Effector CD4-positive, alpha-beta T cell (primary cell): ENCODE results near the gene TWIST2.

Experiments used
- DNase-seq: peaks from one replicate; pipeline ENCODE4 v3.0.0-alpha.2; 2020

The TWIST2 gene

DNA sequence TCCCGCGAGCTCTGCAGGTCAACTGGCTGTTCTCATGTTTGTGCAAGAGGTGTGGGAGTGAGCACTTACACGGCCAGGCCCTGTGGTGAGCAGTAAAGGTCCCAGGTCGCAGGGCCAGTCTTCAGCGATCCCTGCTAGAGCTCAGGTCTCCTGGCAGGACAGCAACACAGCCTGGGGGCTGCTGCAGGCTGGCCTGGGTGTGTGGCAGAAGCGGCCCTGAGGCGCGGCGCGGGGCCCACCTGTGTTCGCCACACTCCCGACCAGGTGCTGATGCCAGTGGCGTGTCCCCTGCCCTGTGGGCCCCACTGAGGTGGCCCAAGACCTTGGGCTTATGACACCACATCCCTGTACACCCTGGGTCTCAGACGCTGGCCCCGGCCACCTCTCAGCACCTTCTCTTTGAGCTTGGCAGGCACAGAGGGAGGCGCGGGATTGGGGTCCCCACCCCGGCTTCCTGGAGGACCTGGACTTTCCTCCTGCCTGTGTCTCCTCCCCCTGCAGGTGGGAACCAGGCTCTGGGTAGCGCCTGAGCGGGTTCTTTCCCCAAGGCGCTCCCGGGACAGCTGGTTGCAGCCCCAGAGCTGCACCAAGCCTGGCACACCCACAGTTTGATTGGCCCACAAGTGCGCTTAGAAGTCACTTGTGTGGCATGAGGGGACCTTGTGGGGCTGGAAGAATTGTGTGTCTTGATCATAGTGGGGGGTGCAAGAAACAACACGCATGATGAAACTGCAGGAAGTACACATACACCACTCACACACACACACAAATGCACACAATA is 59.2 kb downstream of the TWIST2 start:
- no peak for DNase-seq

DNA sequence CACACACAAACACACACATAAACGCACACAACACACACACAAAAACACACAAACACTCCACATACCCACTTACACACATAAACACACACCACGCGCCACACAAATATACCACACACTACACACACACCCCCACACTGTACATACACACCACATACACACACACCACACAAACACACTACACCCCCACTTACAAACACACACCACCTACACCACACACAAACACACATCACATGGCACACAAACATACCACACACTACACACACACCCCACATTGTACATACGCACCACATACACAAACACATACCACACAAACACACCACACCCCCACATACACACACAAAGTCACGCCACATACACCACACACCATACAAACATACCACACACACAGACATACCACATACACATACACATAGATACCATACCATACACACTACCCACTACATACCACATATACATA is 59.9 kb downstream of the TWIST2 start:
- DNase-seq = no peak

DNA sequence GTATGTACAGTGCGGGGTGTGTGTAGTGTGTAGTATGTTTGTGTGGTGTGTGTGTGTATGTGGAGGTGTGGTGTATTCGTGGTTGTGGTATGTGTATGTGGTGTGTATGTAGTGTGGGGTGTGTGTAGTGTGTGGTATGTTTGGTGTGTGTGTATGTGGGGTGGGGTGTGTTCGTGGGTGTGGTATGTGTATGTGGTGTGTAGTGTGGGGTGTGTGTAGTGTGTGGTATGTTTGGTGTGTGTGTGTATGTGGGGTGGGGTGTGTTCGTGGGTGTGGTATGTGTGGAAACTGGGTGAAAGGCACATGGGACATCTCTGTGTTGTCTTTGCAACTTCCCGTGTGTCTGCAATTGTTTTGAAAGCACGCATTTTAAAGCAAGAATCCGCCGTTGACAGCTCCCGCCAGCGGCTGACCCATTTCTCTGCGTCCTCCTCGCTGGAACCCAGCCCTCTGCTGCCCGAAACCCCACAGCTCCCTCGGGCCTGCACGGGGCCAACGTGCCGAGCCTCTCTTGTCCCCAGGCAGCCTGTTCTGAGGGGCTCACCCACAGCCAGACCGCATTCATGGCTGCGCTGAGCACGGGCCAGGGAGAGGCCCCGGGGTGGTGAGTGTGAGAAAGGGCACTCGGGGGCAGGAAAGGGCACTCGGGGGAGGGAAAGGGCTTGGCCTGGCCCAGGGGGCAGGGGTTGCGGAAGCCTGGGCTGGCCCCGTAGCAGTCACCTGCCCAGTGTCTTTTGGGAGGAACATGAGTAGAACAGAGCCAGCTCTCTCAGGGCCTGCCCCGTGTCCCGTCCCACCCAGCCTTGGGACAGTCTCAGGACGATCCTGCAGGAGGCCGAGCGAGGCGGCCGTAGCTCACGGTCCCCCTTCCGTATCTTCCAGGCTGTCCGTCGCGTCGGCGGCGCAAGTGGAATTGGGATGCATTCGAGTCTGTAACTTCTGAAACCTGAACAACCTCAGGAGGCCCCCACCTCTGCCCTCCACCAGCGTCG is 61.4 kb downstream of the TWIST2 start:
- no peak for DNase-seq

DNA sequence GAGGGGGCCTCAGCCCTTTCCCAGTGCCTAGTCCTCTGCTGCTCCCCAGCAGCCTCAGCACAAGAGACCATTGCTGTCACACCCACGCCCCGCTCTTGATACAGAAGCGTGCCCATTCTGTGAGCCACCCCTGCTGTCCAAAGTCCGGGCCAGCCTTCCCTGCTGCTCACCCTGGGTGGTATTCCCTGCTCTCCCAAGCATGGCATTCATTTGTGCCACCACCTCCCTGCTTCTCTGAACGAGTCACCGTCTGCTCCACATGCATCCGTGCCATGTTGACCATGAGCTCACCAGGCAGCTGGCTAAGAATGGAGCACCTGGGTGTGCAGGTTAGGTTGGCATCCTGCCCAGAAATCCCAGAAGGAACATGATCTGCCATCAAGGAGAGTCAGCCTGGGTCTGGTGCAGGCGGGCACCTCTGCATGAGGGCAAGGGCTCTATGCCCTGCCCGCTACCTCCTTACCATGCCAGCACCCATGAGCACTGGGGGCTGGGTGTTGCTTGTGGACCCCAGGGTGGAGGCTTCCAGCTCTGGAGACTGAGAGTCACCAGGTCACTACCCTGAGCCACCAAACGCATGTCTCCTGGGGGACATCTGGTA is 63.0 kb downstream of the TWIST2 start:
- DNase-seq = no peak

DNA sequence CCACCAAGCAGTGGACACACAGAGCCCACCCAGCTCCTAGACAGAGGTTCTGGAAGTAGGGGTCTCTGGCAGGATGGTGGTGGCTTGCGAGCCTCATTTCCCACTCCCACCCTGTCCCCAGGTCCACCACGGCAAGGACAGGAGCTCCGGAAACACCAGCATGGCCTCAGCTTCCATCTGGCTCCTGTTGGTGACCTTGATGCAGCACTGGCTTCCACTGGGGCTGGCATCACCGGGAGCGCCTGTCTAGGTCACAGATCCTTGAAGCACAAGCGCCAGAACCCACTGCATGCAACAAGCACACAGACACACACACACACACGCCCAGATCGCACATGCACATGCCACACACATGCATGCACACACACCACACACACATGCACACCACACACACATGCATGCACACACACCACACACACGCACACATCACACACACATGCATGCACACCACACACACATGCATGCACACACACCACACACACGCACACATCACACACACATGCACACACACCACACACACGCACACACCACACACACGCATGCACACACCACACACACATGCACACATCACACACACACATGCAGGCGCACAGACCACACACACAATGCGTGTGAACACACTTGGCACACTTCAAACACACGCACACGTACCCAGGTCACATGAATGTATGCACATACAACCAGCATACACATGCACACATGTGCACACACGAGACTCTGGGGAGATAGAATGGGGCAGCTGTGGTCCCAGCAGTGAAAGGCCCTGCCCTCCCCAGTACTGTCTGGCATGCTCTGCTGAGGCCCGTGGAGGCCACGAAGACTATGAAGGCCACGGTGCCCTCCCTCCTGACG is 63.7 kb downstream of the TWIST2 start:
- DNase-seq = no peak

DNA sequence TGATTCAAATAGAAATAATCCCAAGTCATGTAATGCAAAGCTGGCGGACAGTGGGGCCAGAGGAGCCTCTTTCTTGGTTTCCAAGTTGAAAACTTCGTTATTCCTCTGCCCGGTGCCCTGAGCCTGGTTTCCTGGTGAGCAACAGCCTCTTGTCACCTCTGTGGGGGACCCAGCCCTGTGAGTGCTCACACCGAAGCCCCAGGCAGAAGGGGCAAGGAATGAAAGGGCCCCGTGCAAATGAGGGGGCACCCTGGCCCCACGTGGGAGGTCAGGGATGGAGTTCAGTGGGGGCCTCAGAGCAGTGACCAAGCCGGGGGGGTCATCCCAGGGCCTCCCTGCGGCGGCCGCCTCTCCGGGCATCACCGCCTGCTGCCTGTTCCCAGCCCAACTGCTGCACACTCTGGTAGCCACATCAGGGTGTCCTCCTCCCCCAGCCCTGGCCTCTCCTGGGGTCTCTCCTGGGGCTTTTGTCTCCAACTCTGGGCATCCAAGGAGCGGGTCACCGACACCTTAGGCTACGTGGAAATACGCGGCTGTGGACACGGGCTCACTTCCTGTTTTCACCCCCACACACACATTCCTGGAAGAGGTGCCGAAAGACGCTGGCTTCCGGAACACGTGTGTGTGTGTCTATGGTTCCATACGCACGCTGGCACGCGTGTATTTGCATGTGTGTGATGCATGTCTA is 64.5 kb downstream of the TWIST2 start:
- DNase-seq = no peak

DNA sequence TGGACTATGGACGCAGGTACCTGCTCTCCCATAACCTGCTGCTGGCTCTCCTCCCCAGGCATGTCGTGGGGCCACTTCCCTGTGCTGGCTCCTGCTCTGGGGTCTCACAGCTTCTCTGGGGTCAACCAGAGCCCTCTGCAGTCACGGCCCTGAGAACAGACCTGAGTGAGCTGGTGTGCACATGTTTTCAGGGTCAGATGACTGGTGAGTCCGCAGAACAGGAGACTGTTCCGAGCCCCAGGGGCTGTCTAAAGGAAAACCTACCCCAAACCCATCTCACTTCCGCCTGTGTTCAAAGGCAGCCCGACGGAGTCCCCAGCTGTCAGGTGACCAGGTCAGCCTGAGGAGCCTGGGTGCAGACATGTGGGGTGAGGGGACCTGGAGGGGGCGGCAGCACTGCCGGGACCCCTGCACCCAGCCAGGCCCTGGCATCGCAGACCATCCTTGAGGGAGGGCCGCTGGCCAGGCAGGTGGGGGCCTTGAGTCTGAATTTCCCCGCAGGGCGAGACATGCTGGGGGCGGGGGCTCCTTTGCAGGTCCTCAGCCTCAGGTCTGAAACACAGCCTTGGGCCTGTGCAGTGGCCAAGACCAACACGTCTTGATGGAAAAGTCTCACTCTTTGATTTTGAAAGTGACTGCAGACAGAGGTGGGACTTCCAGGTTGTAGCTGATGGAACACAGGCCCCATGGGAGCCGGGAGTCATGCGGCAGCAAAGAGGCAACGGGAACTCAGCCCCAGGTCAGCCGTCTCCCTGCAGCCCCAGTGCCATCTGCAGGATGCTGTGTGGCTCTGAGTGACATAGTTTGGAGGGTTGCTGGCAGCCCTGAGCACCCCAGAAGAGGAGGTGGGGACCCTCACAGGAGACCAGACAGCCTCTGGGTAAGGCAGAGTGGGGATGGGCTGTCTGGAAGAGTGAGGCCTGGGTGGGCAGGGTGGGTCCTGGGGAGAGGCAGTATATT is 65.3 kb downstream of the TWIST2 start:
- no peak for DNase-seq

DNA sequence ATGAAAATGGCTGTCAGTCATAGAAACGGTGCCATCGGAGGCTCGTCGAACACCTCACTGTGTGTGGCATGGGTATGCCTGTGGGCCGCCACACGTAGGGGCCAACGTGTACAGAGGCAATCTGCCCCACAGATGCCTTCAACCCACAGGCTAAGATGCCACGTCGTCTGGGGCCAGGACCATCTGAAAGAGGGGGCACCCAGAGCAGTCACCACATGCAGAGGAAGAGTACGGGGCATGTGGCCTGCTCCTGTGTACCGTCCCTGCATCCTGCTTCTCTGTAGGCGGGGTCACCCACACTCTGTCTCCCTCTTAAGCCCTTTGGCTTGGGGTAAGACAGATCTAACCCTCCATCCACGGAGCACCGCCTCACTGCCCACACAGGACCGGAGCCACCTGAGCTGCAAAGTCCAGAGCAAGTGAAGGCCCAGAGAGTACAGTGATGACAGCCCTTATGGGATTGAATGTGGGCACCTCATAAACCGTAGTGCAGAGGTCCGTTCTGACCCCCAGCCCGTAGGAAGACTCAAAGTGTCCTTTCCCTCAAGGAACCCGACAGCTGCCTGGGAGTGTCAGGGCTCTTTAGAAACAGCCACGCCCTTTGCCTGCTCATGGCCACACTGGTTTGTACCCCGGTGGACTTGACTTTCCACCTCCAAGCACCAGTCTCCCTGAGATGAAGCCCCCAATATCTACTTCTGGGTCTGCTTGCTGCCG is 66.2 kb downstream of the TWIST2 start:
- no peak for DNase-seq

DNA sequence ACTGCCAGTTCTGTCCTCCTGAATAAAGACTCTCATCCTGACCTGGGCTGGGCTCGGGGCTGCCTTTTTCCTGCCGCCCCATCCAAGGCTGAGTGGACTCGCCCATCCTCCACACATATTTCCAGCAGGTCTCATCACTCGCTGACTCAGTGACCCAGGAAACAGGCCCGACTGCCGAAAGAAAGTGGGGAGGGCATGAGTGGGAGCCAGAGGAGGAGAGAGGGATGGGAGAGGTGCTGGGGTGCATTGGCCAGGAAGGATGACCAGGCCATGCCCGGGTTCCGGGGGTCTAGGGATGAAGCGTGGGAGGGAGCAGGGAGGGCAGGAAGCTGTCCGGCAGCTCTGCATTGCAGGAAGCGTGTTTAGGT is 66.7 kb downstream of the TWIST2 start:
- DNase-seq = no peak

DNA sequence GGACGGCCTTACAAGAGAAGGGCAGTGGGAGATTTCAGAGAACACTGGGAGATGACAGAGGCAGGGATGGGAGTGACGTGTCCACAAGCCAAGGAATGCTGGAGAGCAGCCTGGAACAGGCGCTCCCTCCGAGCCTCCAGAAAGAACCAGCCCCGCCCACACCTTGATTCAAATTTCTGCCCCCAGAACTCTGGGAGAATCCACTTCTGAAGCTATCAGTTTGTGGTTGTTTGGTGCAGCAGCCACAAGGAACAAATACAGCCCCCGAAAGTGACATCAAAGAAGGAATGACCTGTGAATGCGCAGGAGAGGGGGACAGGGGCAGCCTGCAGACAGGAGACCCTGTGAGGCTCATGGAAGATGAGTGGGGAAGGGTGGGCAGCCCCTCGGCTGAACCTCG is 67.3 kb downstream of the TWIST2 start:
- DNase-seq = no peak

DNA sequence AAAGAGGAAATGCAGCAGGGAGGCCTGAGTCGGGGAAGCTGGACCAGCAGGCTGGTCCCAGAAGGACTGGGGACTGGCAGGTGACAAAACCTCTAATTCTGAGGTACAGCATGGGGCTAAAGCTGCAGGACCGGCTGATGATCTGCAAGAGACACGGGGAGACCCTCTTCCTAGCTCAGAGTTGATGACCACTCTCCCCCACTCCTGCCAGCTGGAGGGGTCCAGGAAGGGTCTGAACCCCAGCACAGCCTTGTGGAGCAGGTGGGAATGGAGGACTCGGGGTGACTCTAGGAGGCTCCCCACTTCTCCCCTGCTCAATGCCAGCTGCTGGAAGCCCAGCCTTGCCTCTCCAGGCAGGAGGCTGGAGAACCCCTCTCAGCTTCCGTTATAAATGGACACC is 67.7 kb downstream of the TWIST2 start:
- DNase-seq = no peak

DNA sequence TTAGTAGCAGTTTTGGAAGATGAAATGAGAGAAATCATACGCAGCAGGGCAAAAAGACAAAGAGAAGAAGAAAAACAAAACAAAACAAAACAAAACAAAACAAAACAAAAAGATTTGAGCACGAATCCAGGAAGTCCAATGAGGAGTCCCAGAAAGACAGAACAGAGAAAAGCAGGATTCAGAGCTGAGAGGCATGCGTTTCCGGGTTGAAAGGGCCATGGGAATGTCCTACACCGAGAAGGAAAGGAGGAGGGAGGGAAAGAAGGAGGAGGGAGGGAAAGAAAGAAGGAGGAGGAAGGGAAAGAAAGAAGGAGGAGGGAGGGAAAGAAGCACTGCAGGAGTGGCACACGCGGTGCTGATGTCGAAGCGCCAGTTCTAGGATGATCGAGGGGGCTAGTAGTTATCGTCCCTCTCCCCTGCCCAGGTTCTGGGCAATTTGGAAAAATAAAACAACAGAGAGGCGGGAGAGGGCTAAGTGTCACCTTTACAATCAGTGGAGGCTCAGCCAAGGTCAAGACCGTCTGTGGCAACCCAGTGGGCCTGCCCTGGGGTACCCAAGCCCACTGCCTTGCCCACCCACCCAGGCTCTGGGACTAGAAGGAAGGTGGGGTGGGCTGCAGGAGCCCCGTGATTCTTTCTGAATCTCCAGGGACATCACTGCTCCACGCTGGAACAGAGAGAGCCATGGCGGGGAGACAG is 68.4 kb downstream of the TWIST2 start:
- no peak for DNase-seq

DNA sequence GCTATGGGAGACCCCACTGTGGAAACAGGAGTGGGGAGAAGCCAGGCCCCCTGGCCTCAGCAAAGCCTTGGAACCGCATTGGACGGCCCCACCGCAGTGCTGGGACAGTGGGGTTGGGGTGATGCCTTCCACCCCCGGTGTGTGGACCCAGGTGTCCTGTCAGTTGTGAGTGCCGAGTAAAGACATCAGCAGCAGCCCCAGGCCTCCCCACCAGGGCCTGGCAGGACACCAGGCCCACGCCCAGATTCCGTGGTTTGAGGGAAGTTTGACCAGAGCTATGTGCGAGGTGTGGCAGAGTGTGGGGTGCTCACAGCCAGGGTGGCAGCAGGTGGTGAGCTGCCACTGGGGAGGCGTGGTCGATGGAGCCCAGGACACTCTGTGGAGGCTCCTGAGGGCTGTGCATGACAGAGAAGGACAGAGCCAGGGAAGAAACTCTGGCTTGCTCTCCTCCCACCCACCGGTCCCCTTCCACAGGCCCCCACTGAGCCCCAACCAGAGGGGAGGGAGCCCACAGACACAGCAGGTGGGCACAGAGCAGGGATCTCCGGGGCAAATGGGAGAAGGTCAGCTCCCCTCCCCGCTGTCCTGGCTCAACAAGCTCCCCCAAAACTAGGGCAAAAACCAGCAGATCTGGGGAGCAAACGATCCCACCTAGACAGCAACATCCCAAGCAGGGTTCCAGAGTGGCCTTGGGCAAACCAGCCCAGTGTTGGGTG is 69.1 kb downstream of the TWIST2 start:
- no peak for DNase-seq

DNA sequence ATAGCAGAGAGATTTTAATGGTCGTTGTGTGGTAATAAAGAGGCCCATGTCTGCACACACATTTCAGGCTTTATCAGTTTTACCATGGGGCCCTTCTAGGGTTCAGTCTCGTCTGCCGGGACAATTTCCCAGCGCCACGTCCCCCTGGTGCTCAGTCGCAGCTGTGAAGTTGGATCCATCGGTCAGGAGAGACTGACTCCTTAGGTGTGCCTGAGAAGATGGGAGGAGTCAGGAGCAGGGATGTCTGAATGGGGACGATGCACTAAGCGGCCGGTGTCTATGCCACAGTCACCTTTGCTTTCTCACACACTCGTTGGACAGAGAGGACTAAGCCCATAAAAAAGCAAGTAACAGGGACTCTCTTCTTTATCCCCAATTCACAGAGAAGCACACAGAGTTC is 71.4 kb downstream of the TWIST2 start:
- DNase-seq = no peak

DNA sequence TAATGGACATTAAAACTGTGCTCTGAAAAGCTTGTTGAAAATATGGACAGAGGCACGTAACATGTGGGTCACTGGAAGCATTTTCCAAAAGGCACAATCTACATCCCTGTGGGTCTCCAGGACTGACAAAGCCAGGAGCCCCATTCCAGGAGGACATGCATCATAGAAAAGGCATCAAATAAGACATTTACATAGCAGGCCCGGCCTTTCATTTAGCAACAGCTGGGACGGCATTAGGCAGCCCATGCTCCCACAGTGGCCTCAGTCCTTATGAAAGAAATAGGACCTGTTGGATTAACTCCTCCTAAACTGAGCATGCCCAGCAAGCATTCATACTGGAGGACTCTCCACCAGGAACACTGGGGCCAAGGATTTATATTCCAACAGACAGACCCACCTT is 72.2 kb downstream of the TWIST2 start:
- DNase-seq = no peak

DNA sequence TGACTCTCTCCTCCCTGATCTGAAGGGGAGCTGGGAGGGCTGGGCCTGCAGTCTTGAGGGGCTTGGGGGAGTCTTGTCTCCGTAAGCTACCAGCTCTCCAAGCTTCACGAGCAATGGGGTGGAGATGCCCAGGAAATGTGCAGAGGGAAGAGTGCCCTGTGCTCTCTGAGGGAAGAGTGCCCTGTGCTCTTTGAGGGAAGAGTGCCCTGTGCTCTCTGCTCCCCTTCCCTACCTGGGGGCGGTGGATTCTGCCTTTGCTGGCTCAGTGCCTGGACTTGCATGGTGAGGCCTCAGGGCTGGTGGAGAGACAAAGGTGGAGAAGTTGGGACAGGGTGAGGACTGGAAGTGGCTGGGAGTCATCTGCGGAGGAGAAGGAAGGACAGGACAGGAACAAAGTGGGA is 72.7 kb downstream of the TWIST2 start:
- no peak for DNase-seq

DNA sequence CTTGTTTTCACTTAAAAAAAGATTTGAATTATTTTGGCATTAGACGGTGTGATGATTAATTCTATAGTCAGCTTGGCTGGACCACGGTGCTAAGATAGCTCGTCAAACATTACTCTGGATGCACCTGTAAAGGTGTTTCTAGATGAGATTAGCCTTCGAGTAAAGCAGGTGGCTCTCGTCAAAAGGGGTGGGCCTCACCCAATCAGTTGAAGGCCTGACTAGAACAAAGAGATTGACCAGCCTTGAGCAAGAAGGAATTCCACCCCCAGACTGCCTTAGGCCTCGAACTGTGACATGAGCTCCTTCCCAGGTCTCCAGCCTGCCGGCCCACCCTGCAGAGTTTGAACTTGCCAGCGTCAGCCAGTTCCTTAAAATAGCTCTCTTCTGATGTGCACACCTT is 73.4 kb downstream of the TWIST2 start:
- DNase-seq = no peak

DNA sequence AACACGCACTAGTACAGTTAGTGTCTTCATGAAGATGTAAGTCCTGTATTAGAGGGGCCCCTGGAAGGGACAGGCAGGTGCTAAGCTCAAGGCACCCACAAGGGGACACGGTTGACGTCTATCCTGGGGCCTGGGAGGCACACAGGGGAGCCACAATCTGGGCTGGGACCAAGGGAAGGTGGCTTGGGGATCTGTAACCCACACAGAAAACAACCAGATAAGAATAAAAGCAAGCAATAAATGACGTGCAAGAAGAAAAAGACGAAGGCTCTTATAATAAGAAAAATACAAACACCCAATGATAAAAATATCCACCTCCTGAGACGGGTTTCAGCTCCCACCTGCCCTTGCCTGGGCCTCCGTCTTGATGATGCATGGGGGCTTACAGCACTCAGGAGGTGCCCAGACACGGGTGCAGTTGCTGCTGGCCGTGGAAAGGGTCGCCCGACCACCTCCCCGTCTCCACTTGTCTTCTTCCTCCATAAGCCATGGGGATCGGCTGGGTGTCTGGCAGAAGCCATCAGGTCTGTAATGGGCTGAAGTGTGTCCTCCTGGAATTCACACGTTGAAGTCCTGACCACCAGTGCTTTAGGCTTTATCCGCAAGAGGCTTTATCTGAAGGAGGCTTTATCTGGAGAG is 73.9 kb downstream of the TWIST2 start:
- DNase-seq = no peak
